NCI-H1048 (cell line): ENCODE results near the gene INO80C.
"Not testable (repeated sequence)": the region's sequence is repeated elsewhere in the genome, so short reads cannot be mapped to it uniquely, and the experiment has no call there.

Source experiments
- DNase-seq: peaks from one replicate; lab custom pipeline; 2025; lab: John Stamatoyannopoulos, UW

The INO80C gene

DNA sequence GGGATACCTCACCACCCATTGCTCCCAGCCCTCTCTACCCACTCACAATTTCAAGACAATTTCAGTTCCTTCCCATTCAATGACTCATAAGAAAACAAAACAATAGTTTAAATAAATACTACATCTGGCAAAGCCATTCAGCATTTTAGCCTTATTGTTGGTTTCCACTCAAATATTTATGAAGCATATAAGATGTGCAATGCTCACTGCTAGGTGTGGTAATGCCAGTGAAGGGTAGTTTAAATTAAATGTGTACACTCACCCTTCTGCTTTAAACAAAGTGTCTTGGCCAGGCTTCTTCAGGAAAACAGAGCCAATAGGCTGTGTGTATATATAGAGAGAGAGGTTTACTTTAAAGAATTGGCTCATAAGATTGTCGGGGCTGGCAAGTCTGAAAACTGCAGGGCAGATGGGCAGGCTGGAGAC, 37.0 kb downstream of the INO80C start:
- no peak for DNase-seq

DNA sequence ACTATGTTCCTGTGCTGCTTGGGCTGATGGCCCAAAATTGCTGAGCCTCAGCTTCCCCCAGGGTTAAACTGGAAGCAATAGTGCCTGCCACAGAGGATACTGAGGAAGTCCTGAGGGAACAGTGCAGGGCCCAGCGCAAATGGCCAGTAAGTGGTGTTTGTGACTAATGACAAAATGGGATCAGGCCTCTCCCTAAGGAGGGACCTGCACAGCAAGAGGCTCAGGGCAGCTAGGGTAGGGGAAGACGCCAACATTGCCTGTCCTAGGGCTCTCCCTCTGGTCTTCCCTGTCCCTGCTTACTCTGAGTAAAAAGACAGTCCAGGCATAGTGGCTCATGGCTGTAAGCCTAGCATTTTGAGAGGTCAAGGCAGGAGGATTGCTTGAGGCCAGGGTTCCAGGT, 37.8 kb downstream of the INO80C start:
- no peak for DNase-seq

DNA sequence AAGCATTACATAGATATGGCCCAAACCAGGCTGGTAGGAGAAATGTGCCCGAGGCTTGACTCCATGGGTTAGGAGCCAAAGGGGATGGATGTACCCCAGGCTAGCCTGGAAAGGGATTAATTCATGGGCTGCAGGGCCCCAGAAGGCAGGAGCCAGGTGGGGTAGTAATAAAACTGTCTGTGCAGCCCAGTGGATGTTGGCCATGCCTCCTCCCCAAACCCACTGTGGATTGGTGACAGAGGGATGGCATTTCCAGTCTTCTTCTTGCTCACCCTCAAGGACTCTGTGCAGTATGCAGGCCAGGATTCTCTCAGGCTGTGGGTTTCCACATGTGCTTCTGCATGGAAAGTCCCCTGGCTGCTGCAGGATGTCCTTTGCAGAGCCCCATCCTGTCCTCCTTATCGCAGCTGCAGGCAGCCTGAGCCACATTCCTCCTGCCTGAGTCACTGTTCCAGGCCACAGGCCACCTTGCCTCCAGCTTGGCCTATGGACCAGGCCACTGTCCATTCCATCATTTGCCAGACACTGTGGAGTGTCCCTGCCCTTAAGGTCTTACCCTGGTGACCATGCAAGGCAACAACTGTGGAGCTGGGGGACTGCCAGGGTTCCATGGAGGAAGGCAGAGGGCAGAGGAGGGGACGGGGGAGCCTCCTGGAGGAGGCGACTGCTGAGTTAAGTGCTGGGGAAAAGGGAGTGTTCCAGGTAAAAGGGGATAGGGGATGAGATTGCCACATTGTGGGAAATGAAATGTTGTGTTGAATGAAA, 38.9 kb downstream of the INO80C start:
- DNase-seq, result no peak

DNA sequence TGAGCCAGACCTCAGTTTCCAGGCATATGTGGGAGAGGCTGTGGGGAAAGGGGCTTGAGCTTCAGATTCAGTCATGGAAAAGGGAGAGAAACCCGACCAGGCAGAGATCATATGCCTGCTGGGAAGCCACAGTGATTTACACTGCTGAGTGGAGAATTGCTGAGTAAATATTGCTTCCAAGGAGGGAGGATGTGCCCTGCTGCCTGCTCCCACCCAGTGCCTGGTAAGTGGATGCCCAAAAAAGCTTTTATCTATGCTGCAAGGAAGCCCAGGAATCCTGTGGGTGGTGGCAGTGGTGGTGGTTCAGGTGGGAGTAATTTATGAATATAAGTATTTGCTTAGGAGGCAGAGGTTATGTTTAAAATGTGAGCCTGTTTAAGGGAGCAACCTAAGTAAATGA, 39.5 kb downstream of the INO80C start:
- no peak for DNase-seq

DNA sequence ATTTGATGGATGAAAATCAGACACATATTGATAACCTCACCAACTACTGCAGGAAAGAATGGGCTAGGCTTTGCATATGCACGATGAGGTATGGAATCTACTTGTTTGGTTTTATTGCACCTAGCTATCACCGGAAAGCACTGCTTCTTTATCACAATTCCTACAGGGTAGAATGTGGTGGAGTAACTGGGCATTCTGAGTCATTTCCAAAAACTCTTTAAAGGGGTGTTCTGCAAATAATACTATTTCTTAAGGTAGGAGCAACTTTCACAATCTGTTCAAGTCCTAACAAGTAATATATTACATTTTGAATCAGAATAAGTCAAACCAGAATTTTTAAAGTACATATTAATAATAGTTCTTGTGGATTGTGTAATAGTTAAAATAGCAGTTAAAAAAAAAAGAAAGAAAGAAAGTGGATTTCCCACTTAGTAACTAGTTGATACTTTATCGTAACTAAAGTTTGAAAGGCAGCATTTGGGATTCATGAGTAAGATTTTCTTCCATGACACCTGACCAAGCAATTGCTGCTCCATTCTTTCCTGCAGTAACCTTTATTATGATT, 40.5 kb downstream of the INO80C start:
- no peak for DNase-seq

DNA sequence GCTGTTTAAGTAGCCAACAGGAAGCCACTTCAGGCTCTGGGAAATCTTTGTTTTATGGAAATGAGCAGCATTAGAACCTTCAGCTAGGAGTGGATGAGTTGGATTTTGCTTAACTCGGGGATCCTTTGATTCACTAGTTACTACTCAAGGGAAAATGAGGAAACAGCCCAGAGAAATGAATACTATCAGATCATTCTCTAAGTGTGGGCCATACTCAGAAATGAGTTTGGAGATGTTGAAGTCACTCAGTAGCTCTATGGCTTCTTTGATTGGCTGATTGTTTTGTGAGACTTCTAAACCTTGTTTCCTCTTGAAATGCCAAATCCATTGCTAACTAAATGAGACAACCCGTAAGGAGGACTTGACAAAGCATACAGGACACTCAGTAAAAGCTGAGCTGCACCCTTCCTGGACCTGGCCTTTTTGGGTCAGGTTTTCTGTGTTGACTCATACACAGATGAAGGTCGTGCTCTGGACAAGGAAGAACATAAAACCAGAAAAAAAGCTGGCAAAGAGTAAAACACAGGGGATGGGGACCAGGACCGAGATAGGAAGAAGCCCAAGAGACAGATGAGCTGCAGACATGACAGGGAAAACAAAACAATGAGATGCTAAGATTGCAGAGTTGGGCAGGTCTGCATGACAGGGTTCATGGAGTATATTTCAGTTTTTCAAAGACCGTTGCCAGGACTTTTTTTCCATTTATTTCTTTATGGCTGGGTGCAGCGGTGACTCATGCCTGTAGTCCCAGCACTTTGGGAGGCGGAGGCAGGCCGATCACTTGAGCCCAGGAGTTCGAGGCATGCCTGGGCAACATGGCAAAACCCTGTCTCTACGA, 41.6 kb downstream of the INO80C start:
- no peak for DNase-seq

DNA sequence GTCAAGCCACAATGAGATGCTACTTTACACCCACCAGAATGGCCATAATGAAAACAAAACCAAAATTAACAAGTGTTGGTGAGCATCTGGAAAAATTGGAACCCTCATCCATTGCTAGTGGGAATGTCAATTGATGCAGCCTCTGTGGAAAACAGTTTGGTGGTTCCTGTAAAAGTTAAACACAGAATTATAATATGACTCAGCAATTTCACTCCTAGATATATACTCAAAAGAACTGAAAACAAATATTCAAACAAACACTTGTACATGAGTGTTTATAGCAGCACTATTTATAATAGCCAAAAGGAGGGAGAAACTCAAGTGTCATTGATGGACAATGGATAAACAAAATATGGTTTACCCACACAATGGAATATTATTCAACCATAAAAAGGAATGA, 43.0 kb downstream of the INO80C start:
- DNase-seq, result no peak

DNA sequence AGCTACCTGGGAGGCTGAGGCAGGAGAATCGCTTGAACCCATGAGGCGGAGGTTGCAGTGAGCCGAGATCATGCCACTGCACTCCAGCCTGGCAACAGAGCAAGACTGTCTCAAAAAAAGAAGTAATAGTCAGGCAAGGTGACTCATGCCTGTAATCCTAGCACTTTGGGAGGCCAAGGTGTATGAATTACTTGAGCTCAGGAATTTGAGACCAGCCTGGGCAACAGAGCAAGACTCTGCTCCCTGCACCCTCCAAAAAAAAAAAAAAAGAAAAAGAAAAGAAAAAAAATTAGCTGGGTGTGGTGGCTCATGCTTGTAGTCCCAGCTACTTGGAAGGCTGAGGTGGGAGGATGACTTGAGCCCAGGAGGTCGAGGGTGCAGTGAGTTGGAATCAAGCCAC, 44.7 kb downstream of the INO80C start:
- DNase-seq, result not testable (repeated sequence)

DNA sequence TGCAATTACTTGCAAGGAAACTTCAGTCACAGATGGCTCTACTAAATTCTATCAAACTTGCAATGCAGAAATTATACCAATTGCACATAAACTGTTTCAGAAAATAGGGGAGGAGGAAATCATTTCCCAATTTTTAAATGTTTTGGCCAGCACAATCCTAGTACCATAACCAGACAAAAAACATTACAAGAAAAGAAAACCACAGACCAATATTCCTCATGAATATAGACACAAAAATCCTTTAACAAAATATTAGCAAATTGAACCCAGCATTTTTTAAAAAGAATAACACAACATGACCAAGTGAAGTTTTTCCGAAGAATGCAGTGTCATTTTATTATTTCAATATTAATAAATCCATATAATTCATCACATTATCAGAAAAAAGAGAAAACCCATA, 45.8 kb downstream of the INO80C start:
- DNase-seq, result no peak

DNA sequence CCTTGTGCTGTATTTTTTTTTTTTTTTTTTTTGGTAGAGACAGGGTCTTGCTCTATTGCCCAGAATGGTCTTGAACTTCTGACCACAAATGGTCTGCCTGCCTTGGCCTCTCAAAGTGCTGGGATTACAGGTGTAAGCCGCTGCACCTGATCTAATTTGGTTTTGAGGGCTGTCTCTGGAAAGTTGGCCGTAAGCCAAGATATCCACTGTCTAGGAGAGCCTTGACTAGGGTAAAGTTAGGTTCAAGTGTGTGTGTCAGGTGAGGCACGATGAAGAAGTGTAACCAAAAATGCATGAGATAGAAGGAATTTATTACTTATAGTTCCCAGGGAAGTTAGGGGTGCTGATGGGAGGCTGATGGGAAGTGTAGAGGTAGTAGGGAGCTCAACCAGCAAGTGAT, 46.7 kb downstream of the INO80C start:
- no peak for DNase-seq

DNA sequence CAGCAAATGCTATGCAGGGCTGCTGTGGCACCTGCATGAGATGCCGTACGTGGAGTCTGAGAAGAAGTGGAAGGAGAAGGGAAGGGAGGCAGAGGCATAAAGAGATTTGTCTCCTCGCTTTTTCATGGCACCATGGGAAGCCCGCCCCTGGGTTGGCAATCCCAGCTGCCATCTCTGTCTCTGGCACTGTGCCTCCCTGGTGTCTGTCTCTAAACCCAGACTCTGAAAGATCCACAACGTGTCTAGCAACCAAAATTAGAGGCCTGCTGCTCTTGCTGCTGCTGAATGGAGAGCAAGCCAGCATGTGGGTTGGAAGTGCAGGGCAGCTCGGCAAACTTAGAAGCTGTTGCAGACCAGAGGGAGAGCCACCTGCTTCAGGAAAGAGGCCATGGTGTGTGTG, 53.1 kb downstream of the INO80C start:
- no peak for DNase-seq

DNA sequence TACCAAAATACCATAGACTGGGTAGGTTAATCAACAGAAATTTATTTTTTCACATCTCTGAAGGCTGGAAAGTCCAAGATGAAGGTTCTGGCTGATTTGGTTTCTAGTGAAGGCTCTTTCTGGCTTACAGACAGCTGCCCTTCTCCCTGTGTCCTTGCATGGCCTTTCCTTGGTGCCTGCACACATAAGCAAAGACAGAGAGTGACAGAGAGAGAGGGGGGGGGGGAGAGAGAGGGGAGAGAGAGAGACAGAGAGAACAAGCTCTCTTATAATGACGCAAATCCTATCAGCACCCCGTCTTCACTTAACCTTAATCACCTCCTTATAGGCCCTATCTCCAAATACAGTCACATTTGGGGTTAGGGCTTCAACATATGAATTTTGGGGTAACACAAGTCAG, 53.9 kb downstream of the INO80C start:
- DNase-seq, result no peak

DNA sequence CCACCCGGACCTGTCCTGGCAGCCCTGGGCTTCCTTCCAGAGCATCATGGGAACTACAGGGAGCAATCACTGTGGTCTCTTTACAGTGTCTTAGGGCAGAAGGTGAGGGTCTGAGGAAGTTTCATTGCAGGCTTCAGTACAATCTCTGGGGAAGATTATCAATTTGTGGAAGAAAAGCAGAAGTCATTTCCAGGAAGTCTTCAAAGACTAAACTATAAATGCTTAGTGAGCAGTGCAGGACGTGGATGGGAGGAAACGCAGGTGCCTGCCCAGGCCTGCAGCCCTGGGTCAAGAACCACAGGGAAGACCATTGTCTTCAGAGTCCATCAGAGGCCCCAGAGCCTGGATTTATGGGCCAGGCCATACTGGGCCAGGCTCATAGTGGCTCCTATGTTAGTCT, 54.3 kb downstream of the INO80C start:
- no peak for DNase-seq

DNA sequence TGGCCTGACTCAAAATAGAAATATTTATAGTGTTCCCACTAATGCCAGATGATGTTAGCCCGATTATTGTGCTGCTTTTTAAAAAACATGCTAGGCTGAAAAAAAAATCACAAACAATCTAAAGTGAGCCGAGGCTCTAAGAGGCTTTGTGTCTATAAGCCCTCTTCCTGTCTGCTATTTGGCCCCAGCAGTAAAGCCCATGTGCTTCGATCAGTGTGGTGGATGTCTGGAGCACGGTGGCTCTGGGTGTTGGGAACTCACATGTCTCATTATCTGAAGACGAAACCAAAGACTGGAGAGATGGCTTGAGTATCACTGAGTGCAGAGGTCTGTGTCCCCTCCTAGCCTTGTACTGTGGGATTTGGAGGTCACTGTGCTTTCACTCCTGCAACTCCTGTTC, 55.1 kb downstream of the INO80C start:
- no peak for DNase-seq

DNA sequence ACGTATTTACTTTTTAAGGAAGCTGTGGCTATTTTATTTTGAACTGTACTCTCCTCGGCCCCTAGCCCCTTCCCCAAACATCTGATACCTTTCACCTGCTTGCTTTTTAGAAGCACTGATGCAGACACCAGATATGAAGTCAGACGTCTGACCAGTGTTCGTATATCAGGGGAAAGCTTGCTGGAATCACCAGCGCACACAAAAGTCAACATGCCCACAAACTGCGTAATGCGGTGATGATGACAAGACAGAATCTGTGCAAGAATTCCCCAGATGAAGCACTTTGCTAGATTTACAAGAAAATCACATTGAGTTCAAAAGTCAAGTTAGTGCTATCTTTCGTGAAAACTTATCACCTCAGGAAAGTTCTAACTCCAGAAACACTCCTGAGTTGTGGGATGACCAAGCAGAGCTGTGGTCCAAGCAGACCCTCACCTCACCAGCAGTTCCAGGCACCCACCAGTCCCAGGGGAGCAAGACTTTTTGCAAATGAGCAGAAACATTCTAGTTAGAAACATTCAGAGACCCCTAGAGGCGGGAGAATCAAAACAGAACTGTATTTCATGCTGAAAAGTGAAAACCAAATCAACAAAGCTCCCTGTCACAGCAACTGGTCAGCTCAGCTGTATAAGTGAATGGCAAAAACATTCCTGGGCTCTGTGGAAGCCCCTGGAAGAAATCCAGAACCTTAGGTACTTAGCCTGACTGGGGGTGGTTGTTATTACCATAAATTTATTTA, 55.7 kb downstream of the INO80C start:
- no peak for DNase-seq

DNA sequence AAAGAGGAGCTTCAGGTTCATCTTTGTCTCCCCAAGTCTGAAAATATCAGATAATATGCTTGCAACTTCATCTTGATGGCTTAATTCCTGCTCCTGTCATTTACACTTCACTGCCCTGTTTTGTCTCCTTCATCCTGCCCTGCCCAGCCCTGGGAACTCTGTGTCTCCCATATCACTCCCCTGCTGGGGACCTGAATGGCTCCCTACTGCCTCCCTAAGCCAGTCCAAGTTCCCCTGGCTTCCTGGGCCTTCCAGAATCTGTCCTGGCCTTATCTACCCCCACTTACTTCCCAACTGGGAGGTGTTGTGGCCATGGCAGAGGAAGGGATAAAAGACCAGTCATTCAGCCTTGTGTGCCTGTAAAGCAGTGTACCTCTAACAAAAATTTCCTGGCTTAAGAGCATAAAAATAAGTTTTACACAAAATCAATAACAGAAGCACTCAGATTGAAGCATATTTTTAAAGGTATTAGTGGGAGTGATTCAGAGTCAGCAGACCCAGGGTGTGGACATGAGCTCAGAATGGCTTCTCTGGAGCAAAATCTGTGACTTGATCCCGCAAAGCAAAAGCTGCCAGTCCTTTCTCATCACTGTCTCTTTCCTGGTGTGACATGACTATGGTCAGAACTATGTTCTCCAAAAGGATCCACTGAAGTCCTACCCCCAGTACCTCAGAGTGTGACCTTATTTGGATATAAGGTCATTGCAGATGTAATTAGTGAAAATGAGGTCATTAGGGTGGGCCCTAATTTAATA, 59.1 kb downstream of the INO80C start:
- no peak for DNase-seq

DNA sequence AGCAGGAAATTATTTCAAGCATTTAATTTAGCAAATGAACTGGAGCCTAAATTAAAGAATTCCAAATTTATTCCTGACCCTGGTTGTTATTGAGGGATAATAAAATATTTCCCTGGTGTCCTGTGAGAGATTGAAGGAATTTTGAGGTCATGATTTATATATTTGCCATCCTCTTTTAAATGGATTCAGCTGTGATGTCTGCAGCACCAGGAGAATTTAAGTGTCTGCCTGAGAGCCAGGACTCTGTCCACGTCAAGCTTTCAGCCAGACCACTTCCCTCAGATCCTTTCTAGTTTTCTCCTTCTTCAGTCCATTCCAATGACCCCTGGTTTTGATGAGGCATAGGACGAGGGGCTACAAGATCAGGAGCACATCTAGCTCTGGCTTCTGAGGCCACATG, 59.9 kb downstream of the INO80C start:
- no peak for DNase-seq

DNA sequence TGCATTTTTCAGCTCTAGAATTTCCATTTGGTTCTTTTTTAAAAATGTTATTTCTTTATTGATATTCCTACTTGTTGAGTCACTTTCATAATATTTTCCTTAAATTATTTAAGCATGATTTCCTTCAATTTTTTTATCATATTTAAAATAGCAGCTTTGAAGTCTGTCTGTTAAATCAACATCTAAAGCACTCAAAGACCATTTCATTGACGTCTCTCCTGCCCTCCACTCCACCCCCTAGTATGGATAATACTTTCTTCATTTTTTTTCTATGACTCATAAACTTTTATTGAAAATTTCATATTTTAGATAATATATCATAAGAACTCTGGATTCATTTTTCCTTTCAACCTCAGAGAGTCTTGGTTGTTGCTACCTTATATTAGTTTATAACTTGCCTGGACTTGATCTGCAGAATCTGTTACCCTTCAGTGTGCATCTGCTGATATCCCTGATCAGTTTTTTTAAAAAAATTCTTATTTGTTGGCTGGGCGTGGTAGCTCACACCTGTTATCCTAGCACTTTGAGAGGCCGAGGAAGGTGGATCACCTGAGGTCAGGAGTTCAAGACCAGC, 61.6 kb downstream of the INO80C start:
- no peak for DNase-seq

DNA sequence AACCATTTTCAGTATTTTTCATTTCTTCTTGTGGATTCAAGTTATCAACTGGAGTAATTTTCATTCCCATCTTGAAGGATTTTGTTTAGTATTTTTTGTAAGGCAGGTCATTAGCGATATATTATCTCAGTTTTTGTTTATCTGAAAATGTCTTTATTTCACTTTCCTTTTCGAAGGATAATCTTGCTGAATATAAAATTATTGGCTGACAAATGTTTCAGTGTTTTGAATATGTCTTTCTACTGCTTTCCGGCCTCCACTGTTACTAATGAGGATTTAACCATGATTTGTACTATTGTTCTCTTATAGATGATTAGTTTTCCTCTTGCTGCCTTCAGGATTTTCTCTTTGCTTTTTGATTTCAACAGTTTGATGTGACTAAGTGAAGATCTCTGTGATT, 62.4 kb downstream of the INO80C start:
- no peak for DNase-seq

DNA sequence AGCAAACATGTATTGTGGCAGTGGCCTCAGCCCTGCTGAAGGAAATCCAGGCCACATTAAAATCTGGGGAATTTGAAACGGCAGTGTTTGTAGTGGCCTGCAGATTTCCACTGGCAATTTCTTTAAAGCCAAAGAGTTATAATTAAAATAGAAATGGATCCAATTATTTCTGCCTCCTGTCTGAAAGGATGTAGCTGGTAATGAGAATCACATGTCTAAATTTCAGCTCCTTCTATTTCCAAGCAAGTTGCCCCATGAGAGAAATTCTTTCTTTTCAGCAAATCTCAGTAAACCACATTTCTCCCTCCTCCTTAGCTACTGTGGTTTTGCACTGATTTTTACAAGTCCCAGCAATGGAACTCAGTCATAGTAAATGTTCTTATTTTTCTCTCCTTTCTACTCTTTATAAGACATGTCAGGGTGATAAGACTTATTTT, 65.2 kb downstream of the INO80C start:
- no peak for DNase-seq

DNA sequence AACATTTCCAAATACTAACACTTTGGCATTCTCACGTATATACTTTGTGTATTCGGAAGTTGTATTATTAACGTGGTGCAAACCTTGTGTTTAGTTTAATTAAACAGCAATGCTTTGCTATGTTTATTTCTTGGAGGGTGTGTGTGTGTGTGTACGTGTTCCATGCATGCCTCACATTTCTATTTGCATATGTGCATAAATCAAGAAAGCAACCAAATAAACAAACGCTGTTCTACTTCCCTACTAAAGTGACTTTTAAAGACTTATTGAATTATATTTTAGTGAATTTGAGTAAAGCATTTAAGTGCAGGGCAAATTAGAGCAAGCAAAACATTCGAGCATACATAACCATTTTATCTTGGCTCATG, 66.4 kb downstream of the INO80C start:
- no peak for DNase-seq
